Suprapubic skin (tissue), 4 donors: ENCODE measurements around the gene RAPGEF2.

Source experiments
- EP300 ChIP-seq: sonication (generic); formaldehyde crosslinking; IDR thresholded peaks from one replicate; pipeline ENCODE4 v1.6.1; 2017; ENCODE audit warnings: antibody characterized with exemption
- POLR2A ChIP-seq, 2 donors: fragments of 450-650 bp; IDR thresholded peaks; one replicate each; pipeline ENCODE4 v1.6.1; 2017; ENCODE audit warnings: antibody characterized with exemption in 2 of 2, mild to moderate bottlenecking in 2 of 2, moderate library complexity in 2 of 2
- POLR2AphosphoS5 ChIP-seq, 3 donors: sonication (generic); formaldehyde crosslinking; IDR thresholded peaks; one replicate each; pipeline ENCODE4 v1.6.1; 2017; ENCODE audit warnings: antibody characterized with exemption in 3 of 3
- TF ChIP-seq, protein P1 (sequence below), 2 donors: fragments of 200-600 bp in 1 of 2; fragments of 450-650 bp in 1 of 2; sonication (generic) in 1 of 2; IDR thresholded peaks; one replicate each; pipeline ENCODE4 v1.5.1; 2016 to 2019; ENCODE audit warnings: antibody characterized with exemption in 2 of 2, mild to moderate bottlenecking in 1 of 2, moderate library complexity in 1 of 2

- TF ChIP-seq, protein P1, sequence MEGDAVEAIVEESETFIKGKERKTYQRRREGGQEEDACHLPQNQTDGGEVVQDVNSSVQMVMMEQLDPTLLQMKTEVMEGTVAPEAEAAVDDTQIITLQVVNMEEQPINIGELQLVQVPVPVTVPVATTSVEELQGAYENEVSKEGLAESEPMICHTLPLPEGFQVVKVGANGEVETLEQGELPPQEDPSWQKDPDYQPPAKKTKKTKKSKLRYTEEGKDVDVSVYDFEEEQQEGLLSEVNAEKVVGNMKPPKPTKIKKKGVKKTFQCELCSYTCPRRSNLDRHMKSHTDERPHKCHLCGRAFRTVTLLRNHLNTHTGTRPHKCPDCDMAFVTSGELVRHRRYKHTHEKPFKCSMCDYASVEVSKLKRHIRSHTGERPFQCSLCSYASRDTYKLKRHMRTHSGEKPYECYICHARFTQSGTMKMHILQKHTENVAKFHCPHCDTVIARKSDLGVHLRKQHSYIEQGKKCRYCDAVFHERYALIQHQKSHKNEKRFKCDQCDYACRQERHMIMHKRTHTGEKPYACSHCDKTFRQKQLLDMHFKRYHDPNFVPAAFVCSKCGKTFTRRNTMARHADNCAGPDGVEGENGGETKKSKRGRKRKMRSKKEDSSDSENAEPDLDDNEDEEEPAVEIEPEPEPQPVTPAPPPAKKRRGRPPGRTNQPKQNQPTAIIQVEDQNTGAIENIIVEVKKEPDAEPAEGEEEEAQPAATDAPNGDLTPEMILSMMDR (IDR thresholded peaks at IDR 0.05), result no peak
- TF ChIP-seq POLR2AphosphoS5 (IDR thresholded peaks at IDR 0.05) (no peak), EP300 (no peak), POLR2A (IDR thresholded peaks at IDR 0.05) (no peak)
Observed at GRCh38 chr4:159150396-159150795, 47.5 kb downstream of the RAPGEF2 start.
